ENCODE data around the gene AFAP1L2. TPM values are rescaled to one million over a fixed set of nuclear protein-coding genes. Genes with fewer than 3 reads are reported as not detected.

Gene AFAP1L2
- total and polyA plus RNA-seq, 9 of the 15 experiments (the other 6 are each of a cell fraction or from before 2014, with no cell fraction given), result 0.07 TPM; not detected in 8

GRCh38 chr10:114252883-114253282 is 151.4 kb downstream of the AFAP1L2 start:
- Histone ChIP-seq H2AFZ (ENCODE audit: low read depth, low read length) (no peak overlapping the region), H3K4me1 (replicated peaks in 1 of 2; ENCODE audit: control insufficient read depth in 2 of 2, insufficient read depth in 2 of 2, low read length in 2 of 2) (no peaks in the 10 kb centered on the region), H3K27me3 (ENCODE audit: control insufficient read depth in 2 of 2, insufficient read depth in 2 of 2, low read length in 2 of 2) (no peaks in the 10 kb centered on the region), H3K27ac (ENCODE audit: extremely low read depth, low read depth, low read length) (no peak overlapping the region), H3K9ac (ENCODE audit: insufficient read depth in 1 of 2, low read depth in 2 of 2, low read length in 2 of 2) (no peak overlapping the region), H3K4me2 (ENCODE audit: insufficient read depth, low read length) (no peak overlapping the region), H3K9me1 (ENCODE audit: control insufficient read depth, insufficient read depth, low read length) (no peaks in the 10 kb centered on the region), H3K9me3 (replicated peaks; ENCODE audit: control insufficient read depth, insufficient read depth, low read depth, low read length) (no peaks in the 10 kb centered on the region), H3K79me2 (ENCODE audit: control insufficient read depth, insufficient read depth, low read length) (no peaks in the 10 kb centered on the region), H4K20me1 (replicated peaks; ENCODE audit: control insufficient read depth, insufficient read depth, low read length) (no peaks in the 10 kb centered on the region), H3K36me3 (ENCODE audit: control insufficient read depth, insufficient read depth, low read length) (no peaks in the 10 kb centered on the region), H3K4me3 (no peak overlapping the region)
- intact Hi-C loops (cut with micrococcal nuclease) (no loop called here), in situ Hi-C loops (cut with MboI) (no loop called here)
- 68% methylated on average over 3 of the region's 7 CpGs for WGBS (ENCODE audit: insufficient coverage, low coverage, missing lambda C conversion rate)
- POLR2A ChIA-PET, result no interaction called here
- CTCF ChIA-PET (ENCODE audit: low intra/inter-chr PET ratio), result no interaction called here
- ATAC-seq (no peak), FAIRE-seq (no peak), DNase-seq (ENCODE audit: extremely low read depth in 1 of 4, low spot score in 3 of 4) (no peak)
- no TSS peak for BruUV-seq (replicated peaks)
- TF ChIP-seq THRAP3 (IDR thresholded peaks at IDR 0.05; ENCODE audit: borderline replicate concordance) (no peak), ZBTB40 (IDR thresholded peaks at IDR 0.05) (no peak), ZBTB40 (CRISPR knock-in tag; IDR thresholded peaks at IDR 0.05) (no peak), ID3 (CRISPR knock-in tag; IDR thresholded peaks at IDR 0.05) (no peak), ID3 (tag; IDR thresholded peaks at IDR 0.05) (no peak)

Measured in K562 (cell line).